ENCODE measurements around the gene KCND3. TPM values are rescaled to one million over a fixed set of nuclear protein-coding genes. Genes with fewer than 3 reads are reported as not detected.

Gene KCND3
- polyA plus RNA-seq, 1 donor (not counting 4 experiments of a cell fraction or from before 2014, with no cell fraction given): 0.21 TPM

- Histone ChIP-seq H3K36me3 (ENCODE audit: control insufficient read depth in 2 of 2, extremely low read depth in 1 of 2, insufficient read depth in 2 of 2, low read length in 2 of 2) (no peaks in the 10 kb centered on the region), H3K27ac (ENCODE audit: control insufficient read depth, insufficient read depth, low read length) (no peak overlapping the region), H3K9me3 (ENCODE audit: control insufficient read depth, low read depth, low read length) (no peaks in the 10 kb centered on the region), H3K79me2 (ENCODE audit: control insufficient read depth, insufficient read depth, low read length) (no peaks in the 10 kb centered on the region), H4K20me1 (ENCODE audit: control insufficient read depth, extremely low read depth, insufficient read depth, low read length) (no peaks in the 10 kb centered on the region), H3K4me3 (ENCODE audit: control insufficient read depth in 2 of 3, extremely low read depth in 1 of 3, insufficient read depth in 2 of 3, low read depth in 1 of 3, low read length in 3 of 3) (no peak overlapping the region), H3K9ac (ENCODE audit: control insufficient read depth, extremely low read depth, insufficient read depth, low read length) (no peak overlapping the region), H3K4me2 (ENCODE audit: control insufficient read depth, extremely low read depth, insufficient read depth, low read depth, low read length) (no peak overlapping the region), H2AFZ (ENCODE audit: control insufficient read depth, low read length) (no peak overlapping the region), H3K9me1 (ENCODE audit: control insufficient read depth, extremely low read depth, insufficient read depth, low read length) (no peaks in the 10 kb centered on the region), H3K4me1 (ENCODE audit: control insufficient read depth, extremely low read depth, insufficient read depth, low read length) (no peaks in the 10 kb centered on the region), H3K27me3 (ENCODE audit: control insufficient read depth, extremely low read depth, insufficient read depth, low read length) (peaks cover 7% of the 10 kb centered on the region)
- dilution Hi-C loops (cut with MboI; ENCODE audit: extremely low pct_ligation_motif_present, low sequenced_read_pairs): no loop called here
- FAIRE-seq: no peak
- TF ChIP-seq EZH2 (IDR thresholded peaks at IDR 0.05; ENCODE audit: low read length): no peak
- TF ChIP-seq CTCF (optimal IDR thresholded peaks at IDR 0.05 in 1 of 3, IDR thresholded peaks at IDR 0.05 in 1 of 3, conservative IDR thresholded peaks at IDR 0.05 in 1 of 3; ENCODE audit: extremely low read depth in 1 of 3, insufficient read depth in 2 of 3, low read length in 3 of 3): no peak
- DNase-seq (ENCODE audit: low read depth, low spot score): no peak
Measured at GRCh38 chr1:111789666-111790316, 199.7 kb downstream of the KCND3 start.

- Histone ChIP-seq H3K27me3 (ENCODE audit: control insufficient read depth, extremely low read depth, insufficient read depth, low read length) (peaks cover 7% of the 10 kb centered on the region), H3K9me3 (ENCODE audit: control insufficient read depth, low read depth, low read length) (no peaks in the 10 kb centered on the region), H3K36me3 (ENCODE audit: control insufficient read depth in 2 of 2, extremely low read depth in 1 of 2, insufficient read depth in 2 of 2, low read length in 2 of 2) (no peaks in the 10 kb centered on the region), H2AFZ (ENCODE audit: control insufficient read depth, low read length) (no peak overlapping the region), H3K9me1 (ENCODE audit: control insufficient read depth, extremely low read depth, insufficient read depth, low read length) (no peaks in the 10 kb centered on the region), H3K4me1 (ENCODE audit: control insufficient read depth, extremely low read depth, insufficient read depth, low read length) (no peaks in the 10 kb centered on the region), H3K27ac (ENCODE audit: control insufficient read depth, insufficient read depth, low read length) (no peak overlapping the region), H3K9ac (ENCODE audit: control insufficient read depth, extremely low read depth, insufficient read depth, low read length) (no peak overlapping the region), H3K79me2 (ENCODE audit: control insufficient read depth, insufficient read depth, low read length) (no peaks in the 10 kb centered on the region), H3K4me3 (ENCODE audit: control insufficient read depth in 2 of 3, extremely low read depth in 1 of 3, insufficient read depth in 2 of 3, low read depth in 1 of 3, low read length in 3 of 3) (no peak overlapping the region), H3K4me2 (ENCODE audit: control insufficient read depth, extremely low read depth, insufficient read depth, low read depth, low read length) (no peak overlapping the region), H4K20me1 (ENCODE audit: control insufficient read depth, extremely low read depth, insufficient read depth, low read length) (no peaks in the 10 kb centered on the region)
- TF ChIP-seq CTCF (optimal IDR thresholded peaks at IDR 0.05 in 1 of 3, IDR thresholded peaks at IDR 0.05 in 1 of 3, conservative IDR thresholded peaks at IDR 0.05 in 1 of 3; ENCODE audit: extremely low read depth in 1 of 3, insufficient read depth in 2 of 3, low read length in 3 of 3) (no peak), EZH2 (IDR thresholded peaks at IDR 0.05; ENCODE audit: low read length) (no peak)
- FAIRE-seq (no peak), DNase-seq (ENCODE audit: low read depth, low spot score) (no peak)
- dilution Hi-C loops (cut with MboI; ENCODE audit: extremely low pct_ligation_motif_present, low sequenced_read_pairs): no loop called here
Measured at GRCh38 chr1:111789142-111789541, 200.3 kb downstream of the KCND3 start.

Measured in keratinocyte (primary cell).